HepG2 (cell line): Measurements from ENCODE around the gene ACTL8. TPM values are rescaled to one million over a fixed set of nuclear protein-coding genes. Genes with fewer than 3 reads are reported as not detected.
A peak's percentile ranks its signal among the peaks of the same experiment; 100 is the strongest.

Experiments
- ATAC-seq: fragments of 200-7000 bp; cut with Tn5 transposase; 3 replicates; pipeline ENCODE4 v1.9.1; 2020; ENCODE audit warnings: mild to moderate bottlenecking, moderate library complexity
- BruUV-seq: library from RNA; stranded (reverse); fragments of 400-500 nt; replicated peaks from 2 replicates; lab custom pipeline; 2021; lab: Mats Ljungman, UMichigan
- CTCF ChIA-PET: fragments of 300-600 bp; formaldehyde crosslinking; extraction: SDS; loops from one replicate; lab custom pipeline; 2021; ENCODE audit warnings: low total read pairs, inconsistent platforms, low intra/inter-chr PET ratio; lab: Yijun Ruan, JAX
- POLR2A ChIA-PET: fragments of 350-600 bp; sonication (Branson Sonifier 250); formaldehyde crosslinking; loops from one replicate; lab custom pipeline; 2020; ENCODE audit warnings: antibody characterized with exemption, inconsistent platforms; lab: Yijun Ruan, JAX
- DNase-seq: peaks from one replicate; pipeline ENCODE4 v3.0.0-alpha.2; 2015; ENCODE audit warnings: low spot score
- FAIRE-seq: peaks from 3 replicates; lab custom pipeline; 2011; peaks lifted over from hg19 to GRCh38; lab: Jason Lieb, UNC
- H2AFZ ChIP-seq: one replicate; pipeline ENCODE4 v1.6.1; 2011; ENCODE audit warnings: low read length, inconsistent platforms
- H3K27ac ChIP-seq: fragments of 300-600 bp; 3 replicates; pipeline ENCODE4 v1.8.0; 2011; ENCODE audit warnings: mixed run types, mild to moderate bottlenecking, mixed read lengths, low read length, inconsistent platforms; ENCODE audit not compliant: insufficient read depth; ENCODE audit errors: extremely low read length
- H3K27me3 ChIP-seq, 2 experiments: fragments of 200-600 bp in 1 of 2; 2 replicates in 1 of 2; 3 replicates in 1 of 2; pipeline versions ENCODE4 v1.6.0 to v1.8.0; 2011; ENCODE audit warnings: low read length in 2 of 2, mild to moderate bottlenecking in 2 of 2, moderate library complexity in 2 of 2, inconsistent platforms in 1 of 2; ENCODE audit not compliant: insufficient read depth in 2 of 2, control insufficient read depth in 1 of 2
- H3K36me3 ChIP-seq, 2 experiments: fragments of 200-600 bp in 1 of 2; replicated peaks in 1 of 2; 2 replicates in 1 of 2; 3 replicates in 1 of 2; pipeline versions ENCODE4 v1.5.1 to v1.8.0; 2011; ENCODE audit warnings: low read length in 2 of 2, inconsistent platforms in 1 of 2; ENCODE audit not compliant: insufficient read depth in 2 of 2, control insufficient read depth in 1 of 2
- H3K4me1 ChIP-seq: 2 replicates; pipeline ENCODE4 v1.5.1; 2012; ENCODE audit warnings: low read length, inconsistent platforms; ENCODE audit not compliant: insufficient read depth
- H3K4me2 ChIP-seq: 2 replicates; pipeline ENCODE4 v1.6.0; 2011; ENCODE audit warnings: low read depth, low read length, inconsistent platforms
- H3K4me3 ChIP-seq, 3 experiments: fragments of 200-600 bp in 1 of 3; sonication (generic), shearing (Covaris generic) in 1 of 3; replicated peaks in 1 of 3; 2 replicates each; pipeline ENCODE4 v1.5.1; 2011 to 2016; ENCODE audit warnings: low read length in 3 of 3, inconsistent platforms in 2 of 3, low read depth in 2 of 3, mild to moderate bottlenecking in 2 of 3, control low read depth in 1 of 3, mixed read lengths in 1 of 3; ENCODE audit not compliant: insufficient read depth in 1 of 3
- H3K79me2 ChIP-seq: one replicate; pipeline ENCODE4 v1.6.1; 2011; ENCODE audit warnings: low read length, inconsistent platforms; ENCODE audit not compliant: insufficient read depth
- H3K9ac ChIP-seq: 2 replicates; pipeline ENCODE4 v1.6.0; 2011; ENCODE audit warnings: mild to moderate bottlenecking, low read depth, low read length, inconsistent platforms; ENCODE audit not compliant: insufficient read depth
- H3K9me3 ChIP-seq: 2 replicates; pipeline ENCODE4 v1.5.1; 2012; ENCODE audit warnings: mild to moderate bottlenecking, low read length
- H4K20me1 ChIP-seq: 2 replicates; pipeline ENCODE4 v1.6.0; 2011; ENCODE audit warnings: inconsistent platforms, mild to moderate bottlenecking, low read length, moderate library complexity; ENCODE audit not compliant: insufficient read depth
- GATAD2A ChIP-seq: IDR thresholded peaks from 2 replicates; pipeline ENCODE4 v1.6.1; 2016
- ZNF768 ChIP-seq: sonication (generic); formaldehyde crosslinking; IDR thresholded peaks from 2 replicates; pipeline ENCODE4 v1.4.0; 2020; ENCODE audit warnings: missing genetic modification reagents
- ZNF790 ChIP-seq: sonication (generic); formaldehyde crosslinking; IDR thresholded peaks from 2 replicates; pipeline ENCODE4 v1.8.0; 2022; ENCODE audit warnings: missing genetic modification reagents, mild to moderate bottlenecking, borderline replicate concordance
- WGBS: methylation state at CpG from one replicate; pipeline ENCODE4 v1.1.6; 2017; ENCODE audit warnings: low lambda C conversion rate; 5-methylcytosine and 5-hydroxymethylcytosine counted together
- in situ Hi-C: cut with HindIII; loops from 2 replicates; pipeline ENCODE4 v1.10.0; 2017; ENCODE audit warnings: low pct_unique_long_range_greater_than_20kb; ENCODE audit not compliant: extremely low pct_ligation_motif_present
- intact Hi-C: fragments of 100-400 bp; cut with micrococcal nuclease; formaldehyde crosslinking; loops from one replicate; pipeline ENCODE4 v1.10.0; 2022; ENCODE audit not compliant: unreplicated experiment
- polyA plus RNA-seq, 8 experiments: library from polyadenylated mRNA; depleted of rRNA in 3 of 8; stranded (reverse) in 7 of 8; unstranded in 1 of 8; fragments of >200 nt; fragmentation: Illumina TruSeq in 4 of 8; extraction: Trizol in 4 of 8; gene quantifications; 2 replicates each; pipeline versions ENCODE4 v1.2.1 to v1.2.3, GENCODE V29; 2011 to 2016; ENCODE audit warnings: low read depth in 4 of 8, missing spikeins in 1 of 8, mixed read lengths in 1 of 8; ENCODE audit not compliant: insufficient read depth in 1 of 8
- total RNA-seq, 5 experiments: library from RNA; depleted of rRNA; stranded (reverse); fragments of >200 nt; fragmentation: Illumina TruSeq; extraction: Trizol; gene quantifications; 2 replicates each; pipeline ENCODE4 v1.2.3, GENCODE V29; 2016; ENCODE audit warnings: low read depth in 1 of 5
- TF ChIP-seq, protein P1 (sequence below): sonication (generic); formaldehyde crosslinking; IDR thresholded peaks from 2 replicates; pipeline ENCODE4 v1.8.1; 2023; ENCODE audit warnings: mild to moderate bottlenecking, missing genetic modification reagents

Gene ACTL8
- total and polyA plus RNA-seq, 2 of the 13 experiments (the other 11 are each of a cell fraction or from before 2014, with no cell fraction given): 0.09 to 0.64 TPM

DNA sequence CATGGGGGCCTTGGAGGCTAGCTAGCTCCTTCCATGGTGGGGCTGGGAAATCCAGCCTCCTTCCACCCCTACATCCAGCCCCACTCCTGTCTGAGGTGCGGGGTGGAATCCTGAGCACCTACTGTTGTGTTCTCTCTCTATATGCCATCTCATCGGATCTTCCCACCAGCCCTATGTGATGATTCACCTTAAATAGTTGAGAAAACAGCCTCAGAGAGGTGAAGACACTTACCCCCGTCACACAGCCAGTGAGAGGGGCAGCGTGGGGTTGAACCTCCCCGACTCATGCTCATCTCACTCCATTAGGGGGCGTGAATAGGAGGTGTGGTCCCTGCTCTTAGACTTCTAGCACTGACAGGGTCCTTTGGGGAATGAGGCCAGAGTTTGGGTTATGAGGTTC is 31.0 kb upstream of the ACTL8 start:
- Histone ChIP-seq H3K4me1 (no peaks in the 10 kb centered on the region), H3K4me3 (no peak overlapping the region), H3K79me2 (no peaks in the 10 kb centered on the region), H2AFZ (no peak overlapping the region), H3K36me3 (no peaks in the 10 kb centered on the region), H4K20me1 (no peaks in the 10 kb centered on the region), H3K27me3 (peaks cover 0 to 16% of the 10 kb centered on the region in 2 experiments; a peak in 3 of 5 replicates), H3K27ac (no peak overlapping the region), H3K4me2 (no peak overlapping the region), H3K9me3 (no peaks in the 10 kb centered on the region), H3K9ac (no peak overlapping the region)
- ChIA-PET POLR2A (no interaction called here), CTCF (no interaction called here)
- no TSS peak for BruUV-seq
- in situ Hi-C loops: no loop called here
- no peak for FAIRE-seq
- 15% methylated on average over 6 of the region's 6 CpGs for WGBS
- intact Hi-C loops: no loop called here
- no peak for DNase-seq
- no peak for ATAC-seq
- TF ChIP-seq ZNF768 (CRISPR knock-in tag) (peak; percentile 52; the same call in 1 of the 2 replicates), GATAD2A (CRISPR knock-in tag) (no peak)

DNA sequence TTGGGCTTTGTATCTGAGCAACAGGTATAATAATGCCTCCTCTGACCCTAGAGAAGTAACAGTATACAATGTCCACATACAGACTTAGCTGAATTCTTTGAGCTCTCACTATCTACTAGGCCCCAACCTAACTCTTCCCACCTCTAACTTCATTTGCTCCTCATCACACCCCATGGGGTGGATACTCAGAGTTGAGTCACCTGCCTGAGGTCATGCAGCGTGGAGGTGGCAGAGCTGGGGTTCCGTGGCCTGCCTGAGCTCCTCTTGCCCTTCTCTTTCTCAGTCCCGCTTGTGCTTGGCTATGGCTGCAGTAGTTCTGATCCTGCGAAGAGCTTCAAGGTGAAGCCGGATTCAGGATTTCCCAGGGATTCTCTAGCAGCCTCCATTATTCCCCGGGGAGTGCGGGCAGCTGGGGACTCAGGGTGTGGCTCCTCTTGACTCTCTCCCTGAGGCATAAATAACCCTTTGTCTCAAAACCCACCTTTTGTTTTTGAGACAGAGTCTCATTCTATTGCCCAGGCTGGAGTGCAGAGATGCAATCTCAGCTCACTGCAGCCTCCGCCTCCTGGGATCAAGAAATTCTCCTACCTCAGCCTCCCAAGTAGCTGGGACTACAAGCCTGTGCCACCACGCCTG is 29.9 kb upstream of the ACTL8 start:
- no peaks in the 10 kb centered on the region for H3K4me1 ChIP-seq
- H4K20me1 ChIP-seq: no peaks in the 10 kb centered on the region
- intact Hi-C loops (no loop called here), in situ Hi-C loops (no loop called here)
- no peak overlapping the region for H3K4me2 ChIP-seq
- H3K36me3 ChIP-seq: no peaks in the 10 kb centered on the region
- no peak for DNase-seq
- no peaks in the 10 kb centered on the region for H3K9me3 ChIP-seq
- no peaks in the 10 kb centered on the region for H3K79me2 ChIP-seq
- H3K27ac ChIP-seq: no peak overlapping the region
- ChIA-PET POLR2A (no interaction called here), CTCF (no interaction called here)
- H3K27me3 ChIP-seq: peaks cover 1 to 20% of the 10 kb centered on the region in 2 experiments; a peak in 4 of 5 replicates
- no peak overlapping the region for H2AFZ ChIP-seq
- no peak for FAIRE-seq
- WGBS: 44% methylated on average over 9 of the region's 9 CpGs
- TF ChIP-seq, protein P1, sequence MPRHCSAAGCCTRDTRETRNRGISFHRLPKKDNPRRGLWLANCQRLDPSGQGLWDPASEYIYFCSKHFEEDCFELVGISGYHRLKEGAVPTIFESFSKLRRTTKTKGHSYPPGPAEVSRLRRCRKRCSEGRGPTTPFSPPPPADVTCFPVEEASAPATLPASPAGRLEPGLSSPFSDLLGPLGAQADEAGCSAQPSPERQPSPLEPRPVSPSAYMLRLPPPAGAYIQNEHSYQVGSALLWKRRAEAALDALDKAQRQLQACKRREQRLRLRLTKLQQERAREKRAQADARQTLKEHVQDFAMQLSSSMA (CRISPR knock-in tag): no peak
- no peak for TF ChIP-seq ZNF790
- no TSS peak for BruUV-seq
- H3K4me3 ChIP-seq: no peak overlapping the region
- no peak overlapping the region for H3K9ac ChIP-seq
- ATAC-seq: no peak
